ENCODE data around the gene ATXN7L1. TPM values are rescaled to one million over a fixed set of nuclear protein-coding genes. Genes with fewer than 3 reads are reported as not detected.
"Not testable (repeated sequence)": the region's sequence is repeated elsewhere in the genome, so short reads cannot be mapped to it uniquely, and the experiment has no call there.

Gene ATXN7L1
- total RNA-seq, 1 donor from 2014 or later: 20.6 TPM

- H3K36me3 Mint-ChIP-seq (ENCODE audit: unreplicated experiment): peaks cover 32% of the 10 kb centered on the region
- H3K27ac Mint-ChIP-seq (ENCODE audit: unreplicated experiment): no peak overlapping the region
- peaks cover 17% of the 10 kb centered on the region for H3K9me3 Mint-ChIP-seq (ENCODE audit: unreplicated experiment)
- TF ChIP-seq CTCF (IDR thresholded peaks at IDR 0.05; ENCODE audit: partially characterized antibody, unreplicated experiment): no peak
- no peak overlapping the region for H3K4me3 Mint-ChIP-seq (ENCODE audit: unreplicated experiment)
- peaks cover 7% of the 10 kb centered on the region for H3K4me1 Mint-ChIP-seq (ENCODE audit: low read depth, unreplicated experiment)
- no peak for DNase-seq
- H3K27me3 Mint-ChIP-seq (ENCODE audit: unreplicated experiment): peaks cover 1% of the 10 kb centered on the region
Measured at GRCh38 chr7:105713488-105714465, 162.6 kb downstream of the ATXN7L1 start.

GRCh38 chr7:105712877-105713276 lies 163.5 kb downstream of the ATXN7L1 start:
- Mint-ChIP-seq H3K4me1 (ENCODE audit: low read depth, unreplicated experiment) (no peaks in the 10 kb centered on the region), H3K9me3 (ENCODE audit: unreplicated experiment) (peaks cover 17% of the 10 kb centered on the region), H3K4me3 (ENCODE audit: unreplicated experiment) (no peak overlapping the region), H3K36me3 (ENCODE audit: unreplicated experiment) (peaks cover 38% of the 10 kb centered on the region), H3K27me3 (ENCODE audit: unreplicated experiment) (peaks cover 1% of the 10 kb centered on the region), H3K27ac (ENCODE audit: unreplicated experiment) (no peak overlapping the region)
- TF ChIP-seq CTCF (IDR thresholded peaks at IDR 0.05; ENCODE audit: partially characterized antibody, unreplicated experiment): no peak
- no peak for DNase-seq

- Mint-ChIP-seq H3K27ac (ENCODE audit: unreplicated experiment) (no peak overlapping the region), H3K9me3 (ENCODE audit: unreplicated experiment) (peaks cover 17% of the 10 kb centered on the region), H3K36me3 (ENCODE audit: unreplicated experiment) (peaks cover 43% of the 10 kb centered on the region), H3K27me3 (ENCODE audit: unreplicated experiment) (peaks cover 1% of the 10 kb centered on the region), H3K4me3 (ENCODE audit: unreplicated experiment) (no peak overlapping the region), H3K4me1 (ENCODE audit: low read depth, unreplicated experiment) (no peaks in the 10 kb centered on the region)
- DNase-seq: no peak
- TF ChIP-seq CTCF (IDR thresholded peaks at IDR 0.05; ENCODE audit: partially characterized antibody, unreplicated experiment): no peak
Measured at GRCh38 chr7:105711726-105712402, 164.5 kb downstream of the ATXN7L1 start.

GRCh38 chr7:105710720-105711119 lies 165.7 kb downstream of the ATXN7L1 start:
- H3K4me3 Mint-ChIP-seq (ENCODE audit: unreplicated experiment); H3K27me3 Mint-ChIP-seq (ENCODE audit: unreplicated experiment); H3K27ac Mint-ChIP-seq (ENCODE audit: unreplicated experiment); DNase-seq; H3K4me1 Mint-ChIP-seq (ENCODE audit: low read depth, unreplicated experiment): not testable (repeated sequence)
- H3K36me3 Mint-ChIP-seq (ENCODE audit: unreplicated experiment): peaks cover 44% of the 10 kb centered on the region
- H3K9me3 Mint-ChIP-seq (ENCODE audit: unreplicated experiment): peaks cover 17% of the 10 kb centered on the region

GRCh38 chr7:105708763-105709080 lies 167.7 kb downstream of the ATXN7L1 start:
- H3K4me3 Mint-ChIP-seq (ENCODE audit: unreplicated experiment): no peak overlapping the region
- TF ChIP-seq CTCF (IDR thresholded peaks at IDR 0.05; ENCODE audit: partially characterized antibody, unreplicated experiment): no peak
- DNase-seq: no peak
- H3K27me3 Mint-ChIP-seq (ENCODE audit: unreplicated experiment): peaks cover 1% of the 10 kb centered on the region
- H3K36me3 Mint-ChIP-seq (ENCODE audit: unreplicated experiment): peaks cover 44% of the 10 kb centered on the region
- peaks cover 17% of the 10 kb centered on the region for H3K9me3 Mint-ChIP-seq (ENCODE audit: unreplicated experiment)
- H3K27ac Mint-ChIP-seq (ENCODE audit: unreplicated experiment): no peak overlapping the region
- no peaks in the 10 kb centered on the region for H3K4me1 Mint-ChIP-seq (ENCODE audit: low read depth, unreplicated experiment)
